Large intestine (tissue), 3 donors: Measurements from ENCODE around the gene DDX3X. TPM values are rescaled to one million over a fixed set of nuclear protein-coding genes. Genes with fewer than 3 reads are reported as not detected.
"Not testable (repeated sequence)": the region's sequence is repeated elsewhere in the genome, so short reads cannot be mapped to it uniquely, and the experiment has no call there.

ENCODE experiments used
- DNase-seq, 2 donors: peaks; one replicate each; pipeline versions ENCODE4 v3.0.0 to v3.0.0-alpha.2; 2013
- H3K27ac ChIP-seq: one replicate; pipeline ENCODE4 v1.5.1; 2013; ENCODE audit warnings: low read length
- H3K27me3 ChIP-seq: 2 replicates; pipeline ENCODE4 v1.6.1; 2013; ENCODE audit warnings: low read length; ENCODE audit not compliant: control insufficient read depth, insufficient read depth
- H3K36me3 ChIP-seq: 2 replicates; pipeline ENCODE4 v1.6.1; 2013; ENCODE audit warnings: low read length; ENCODE audit not compliant: control insufficient read depth, insufficient read depth
- H3K4me1 ChIP-seq: one replicate; pipeline ENCODE4 v1.6.1; 2013; ENCODE audit warnings: low read length; ENCODE audit not compliant: control insufficient read depth, insufficient read depth
- H3K4me3 ChIP-seq: one replicate; pipeline ENCODE4 v1.5.1; 2013; ENCODE audit warnings: low read length
- H3K9me3 ChIP-seq: one replicate; pipeline ENCODE4 v1.6.1; 2013; ENCODE audit warnings: mild to moderate bottlenecking, low read depth, low read length, moderate library complexity; ENCODE audit not compliant: control insufficient read depth
- WGBS: methylation state at CpG from one replicate; pipeline ENCODE4 v1.1.5; 2013; ENCODE audit warnings: low lambda C conversion rate; ENCODE audit not compliant: insufficient coverage; 5-methylcytosine and 5-hydroxymethylcytosine counted together
- polyA plus RNA-seq: library from polyadenylated mRNA; unstranded; fragments of 120-200 nt; gene quantifications from one replicate; pipeline ENCODE4 v1.2.1, GENCODE V29; 2013

DDX3X gene
- polyA plus RNA-seq, 1 donor: 202 TPM

DNA sequence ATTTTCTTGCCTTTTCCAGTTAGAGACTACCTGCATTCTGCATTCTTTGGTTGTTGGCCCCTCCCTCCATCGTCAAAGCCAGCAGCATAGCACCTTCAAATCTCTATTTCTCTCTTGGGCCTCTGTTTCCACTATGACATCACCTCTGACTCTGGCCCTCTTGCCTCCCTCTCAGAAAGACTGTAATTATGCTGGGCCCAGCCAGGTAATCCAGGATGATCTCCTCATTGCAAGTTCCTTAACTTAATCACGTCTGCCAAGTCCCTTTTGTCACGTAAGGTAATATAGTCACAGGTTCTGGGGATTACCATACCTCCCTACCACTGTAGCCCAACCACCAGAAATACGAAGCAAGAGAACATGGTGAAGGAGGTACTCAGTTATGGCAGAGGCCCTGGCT is 73.9 kb downstream of the DDX3X start:
- WGBS: 60% methylated on average over 1 of the region's 4 CpGs
- no peaks in the 10 kb centered on the region for H3K9me3 ChIP-seq
- H3K4me3 ChIP-seq: no peak overlapping the region
- no peaks in the 10 kb centered on the region for H3K27me3 ChIP-seq
- H3K36me3 ChIP-seq: no peaks in the 10 kb centered on the region
- DNase-seq: no peak
- peaks cover 5% of the 10 kb centered on the region for H3K4me1 ChIP-seq
- no peak overlapping the region for H3K27ac ChIP-seq

DNA sequence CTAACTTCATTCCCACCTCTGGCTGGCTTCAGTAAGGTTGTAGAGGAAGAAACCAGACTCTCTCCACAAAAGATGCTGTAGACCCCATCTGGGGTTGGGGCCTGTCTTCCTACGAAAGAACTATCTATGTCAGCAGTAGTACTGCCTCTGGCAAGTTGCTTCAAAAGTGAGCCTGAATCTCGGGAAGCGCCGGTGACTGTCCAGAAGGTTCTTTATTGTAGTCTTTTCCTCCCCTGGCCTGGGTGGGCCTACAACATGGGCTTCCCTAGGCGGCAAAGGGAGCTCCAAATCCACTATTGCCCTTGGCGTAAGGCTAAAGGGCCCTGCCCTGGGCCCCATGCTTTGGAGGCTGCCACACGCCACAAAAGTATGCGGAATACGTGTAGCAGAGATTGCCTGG is 74.6 kb downstream of the DDX3X start:
- no CpG with 5 or more reads among the region's 9 CpGs for WGBS
- no peak overlapping the region for H3K27ac ChIP-seq
- no peaks in the 10 kb centered on the region for H3K9me3 ChIP-seq
- H3K4me3 ChIP-seq: no peak overlapping the region
- H3K36me3 ChIP-seq: no peaks in the 10 kb centered on the region
- no peak for DNase-seq
- peaks cover 5% of the 10 kb centered on the region for H3K4me1 ChIP-seq
- H3K27me3 ChIP-seq: no peaks in the 10 kb centered on the region

DNA sequence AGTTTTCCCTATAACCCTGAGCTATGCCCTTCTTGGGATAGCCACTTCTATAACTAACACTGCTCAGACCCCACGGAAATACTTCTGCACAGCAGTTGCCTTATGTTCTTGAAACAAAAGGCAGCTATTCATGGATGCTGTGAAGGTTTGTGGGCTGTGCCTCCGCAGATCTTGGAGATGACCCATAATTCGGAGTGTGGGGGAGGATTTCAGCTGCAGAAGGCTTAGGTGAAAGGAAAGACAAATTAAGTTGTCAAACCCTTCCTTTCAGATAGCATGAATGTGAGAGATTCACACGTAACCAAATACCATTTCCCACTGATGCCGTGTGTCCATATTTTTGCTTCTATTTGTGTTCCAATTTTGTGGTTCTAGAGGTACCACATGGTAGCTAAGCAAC is 75.0 kb downstream of the DDX3X start:
- Histone ChIP-seq H3K4me1 (peaks cover 5% of the 10 kb centered on the region), H3K4me3 (no peak overlapping the region), H3K9me3 (no peaks in the 10 kb centered on the region), H3K36me3 (no peaks in the 10 kb centered on the region), H3K27ac (no peak overlapping the region), H3K27me3 (no peaks in the 10 kb centered on the region)
- WGBS: no CpG with 5 or more reads among the region's 5 CpGs
- no peak for DNase-seq

DNA sequence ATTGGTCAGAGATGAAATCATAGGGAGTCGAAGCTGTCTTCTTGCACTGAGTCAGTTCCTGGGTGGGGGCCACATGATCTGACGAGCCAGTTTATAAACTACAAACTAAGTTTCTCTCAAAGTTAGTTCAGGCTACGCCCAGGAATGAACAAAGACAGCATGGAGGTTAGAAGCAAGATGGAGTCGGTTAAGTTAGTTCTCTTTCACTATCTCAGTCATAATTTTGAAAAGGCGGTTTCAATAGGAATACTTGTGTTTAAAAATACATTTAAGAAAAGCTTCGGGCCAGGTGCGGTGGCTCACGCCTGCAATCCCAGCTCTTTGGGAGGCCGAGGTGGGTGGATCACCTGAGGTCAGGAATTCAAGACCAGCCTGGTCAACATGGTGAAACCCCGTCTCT is 77.3 kb downstream of the DDX3X start:
- H3K27me3 ChIP-seq, DNase-seq, H3K36me3 ChIP-seq, H3K27ac ChIP-seq, H3K4me1 ChIP-seq, H3K9me3 ChIP-seq, H3K4me3 ChIP-seq: not testable (repeated sequence)
- no CpG with 5 or more reads among the region's 10 CpGs for WGBS

DNA sequence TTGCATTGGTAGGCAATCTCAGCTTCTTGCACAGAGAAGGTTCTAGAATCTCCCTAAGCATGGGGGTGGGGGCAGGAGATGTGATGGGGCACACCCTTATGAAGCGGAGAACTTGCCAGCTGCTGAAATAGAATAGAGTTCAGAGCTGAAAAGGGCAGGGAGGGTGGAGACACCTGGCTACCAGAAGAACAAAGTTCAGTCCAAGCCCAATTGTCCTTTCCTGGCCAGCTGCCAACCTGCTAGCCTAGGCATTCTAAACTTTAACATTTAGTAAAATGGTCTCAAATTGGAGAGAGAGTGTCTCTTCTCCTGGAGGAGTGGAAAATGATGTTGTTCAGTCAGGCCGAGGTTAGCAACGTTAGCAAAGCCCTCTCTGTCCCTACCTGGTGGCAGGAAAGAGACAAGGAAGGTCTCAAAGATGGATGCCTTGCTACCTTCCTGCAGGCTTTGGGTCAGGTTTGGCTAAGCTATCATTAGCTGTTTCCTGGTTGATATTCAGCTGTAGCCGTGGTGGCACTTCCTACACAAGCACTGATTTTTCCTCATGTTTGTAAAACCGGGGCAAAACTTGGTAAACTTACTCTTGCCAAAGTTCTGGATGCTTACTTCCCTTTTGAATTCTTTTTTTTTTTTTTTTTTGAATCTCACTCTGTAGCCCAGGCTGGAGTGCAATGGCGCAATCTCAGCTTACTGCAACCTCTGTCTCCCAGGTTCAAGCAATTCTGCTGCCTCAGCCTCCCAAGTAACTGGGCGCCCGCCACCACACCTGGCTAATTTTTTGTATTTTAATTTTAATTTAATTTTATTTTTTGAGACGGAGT is 78.5 kb downstream of the DDX3X start:
- H3K27ac ChIP-seq: peak overlapping the region; percentile 84
- no CpG with 5 or more reads among the region's 9 CpGs for WGBS
- peaks cover 5% of the 10 kb centered on the region for H3K4me1 ChIP-seq

More for the DNA sequence above, 78.5 kb downstream of the DDX3X start:
- H3K36me3 ChIP-seq: no peaks in the 10 kb centered on the region
- H3K9me3 ChIP-seq: no peaks in the 10 kb centered on the region
- DNase-seq: peak; percentile 75 to 86
- no peak overlapping the region for H3K4me3 ChIP-seq
- no peaks in the 10 kb centered on the region for H3K27me3 ChIP-seq

Other genes starting within 250 kb of the DDX3X start
- gene USP9X, start 248.7 kb upstream of the DDX3X start, polyA plus RNA-seq: 47.3 TPM
- 0.10 TPM for gene NYX, start 113.2 kb downstream of the DDX3X start, polyA plus RNA-seq